Progenitor cell of endocrine pancreas (in vitro differentiated cells): ENCODE results near the gene ZFYVE27. TPM values are rescaled to one million over a fixed set of nuclear protein-coding genes. Genes with fewer than 3 reads are reported as not detected.

Source experiments
- DNase-seq: peaks from one replicate; pipeline ENCODE4 v3.0.0; 2021; ENCODE audit warnings: low spot score; ENCODE audit not compliant: unreplicated experiment
- H3K27ac Mint-ChIP-seq: 2 replicates; pipeline ENCODE4 v1.8.0; 2021; ENCODE audit warnings: mild to moderate bottlenecking, moderate library complexity, mixed read lengths
- H3K27me3 Mint-ChIP-seq: 2 replicates; pipeline ENCODE4 v1.8.0; 2021; ENCODE audit warnings: mixed read lengths
- H3K36me3 Mint-ChIP-seq: 2 replicates; pipeline ENCODE4 v1.8.0; 2022; ENCODE audit warnings: mixed read lengths; ENCODE audit not compliant: insufficient read depth
- H3K4me1 Mint-ChIP-seq: 2 replicates; pipeline ENCODE4 v1.8.0; 2021; ENCODE audit warnings: low read depth, mixed read lengths
- H3K4me3 Mint-ChIP-seq: 2 replicates; pipeline ENCODE4 v1.8.0; 2021; ENCODE audit warnings: low read depth, mild to moderate bottlenecking, moderate library complexity, mixed read lengths
- H3K9me3 Mint-ChIP-seq: 2 replicates; pipeline ENCODE4 v1.8.0; 2021; ENCODE audit warnings: low read depth, mixed read lengths
- total RNA-seq: library from RNA; stranded (reverse); gene quantifications from 2 replicates; pipeline ENCODE4 v1.2.1, GENCODE V29; 2021
- TF ChIP-seq, protein P1 (sequence below): fragments of 200-600 bp; sonication (generic); IDR thresholded peaks from one replicate; pipeline ENCODE4 v1.5.0; 2021; ENCODE audit warnings: antibody characterized with exemption, mild to moderate bottlenecking; ENCODE audit not compliant: unreplicated experiment

ZFYVE27 gene
- total RNA-seq, 1 donor from 2014 or later, result 43.4 TPM

DNA sequence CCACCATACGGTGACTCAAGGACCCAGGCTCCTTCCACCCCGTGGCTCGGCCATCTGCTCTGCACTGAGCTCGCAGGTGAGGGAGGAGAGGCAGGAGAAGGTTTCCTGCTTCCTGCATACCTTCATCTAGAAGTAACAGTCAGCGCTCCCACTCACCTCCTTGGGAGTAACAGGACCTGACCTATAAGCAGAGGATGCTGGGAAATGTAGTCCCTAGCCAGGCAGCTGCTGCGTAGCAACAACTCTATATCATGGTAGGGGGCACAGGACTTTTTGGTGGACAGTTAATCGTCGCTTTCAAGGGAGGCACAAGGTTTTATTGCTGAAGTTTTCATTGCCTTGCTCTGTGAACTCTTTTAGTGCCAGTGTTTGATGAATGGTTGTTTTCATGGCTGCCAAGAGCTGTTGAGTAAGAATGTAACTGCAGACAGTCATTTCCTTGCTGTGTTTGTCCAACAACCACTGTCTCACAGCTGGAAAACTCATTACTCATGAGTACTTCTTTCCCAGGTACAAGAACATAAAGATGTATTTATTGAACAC, 10.2 kb upstream of the ZFYVE27 start:
- H3K27ac Mint-ChIP-seq, result no peak overlapping the region
- peak overlapping the region; percentile 42 for H3K4me3 Mint-ChIP-seq
- H3K9me3 Mint-ChIP-seq, result no peaks in the 10 kb centered on the region
- TF ChIP-seq, protein P1, sequence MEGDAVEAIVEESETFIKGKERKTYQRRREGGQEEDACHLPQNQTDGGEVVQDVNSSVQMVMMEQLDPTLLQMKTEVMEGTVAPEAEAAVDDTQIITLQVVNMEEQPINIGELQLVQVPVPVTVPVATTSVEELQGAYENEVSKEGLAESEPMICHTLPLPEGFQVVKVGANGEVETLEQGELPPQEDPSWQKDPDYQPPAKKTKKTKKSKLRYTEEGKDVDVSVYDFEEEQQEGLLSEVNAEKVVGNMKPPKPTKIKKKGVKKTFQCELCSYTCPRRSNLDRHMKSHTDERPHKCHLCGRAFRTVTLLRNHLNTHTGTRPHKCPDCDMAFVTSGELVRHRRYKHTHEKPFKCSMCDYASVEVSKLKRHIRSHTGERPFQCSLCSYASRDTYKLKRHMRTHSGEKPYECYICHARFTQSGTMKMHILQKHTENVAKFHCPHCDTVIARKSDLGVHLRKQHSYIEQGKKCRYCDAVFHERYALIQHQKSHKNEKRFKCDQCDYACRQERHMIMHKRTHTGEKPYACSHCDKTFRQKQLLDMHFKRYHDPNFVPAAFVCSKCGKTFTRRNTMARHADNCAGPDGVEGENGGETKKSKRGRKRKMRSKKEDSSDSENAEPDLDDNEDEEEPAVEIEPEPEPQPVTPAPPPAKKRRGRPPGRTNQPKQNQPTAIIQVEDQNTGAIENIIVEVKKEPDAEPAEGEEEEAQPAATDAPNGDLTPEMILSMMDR, result no peak
- no peak for DNase-seq
- H3K4me1 Mint-ChIP-seq, result peaks cover 3% of the 10 kb centered on the region
- no peaks in the 10 kb centered on the region for H3K27me3 Mint-ChIP-seq
- H3K36me3 Mint-ChIP-seq, result peaks cover 1% of the 10 kb centered on the region

DNA sequence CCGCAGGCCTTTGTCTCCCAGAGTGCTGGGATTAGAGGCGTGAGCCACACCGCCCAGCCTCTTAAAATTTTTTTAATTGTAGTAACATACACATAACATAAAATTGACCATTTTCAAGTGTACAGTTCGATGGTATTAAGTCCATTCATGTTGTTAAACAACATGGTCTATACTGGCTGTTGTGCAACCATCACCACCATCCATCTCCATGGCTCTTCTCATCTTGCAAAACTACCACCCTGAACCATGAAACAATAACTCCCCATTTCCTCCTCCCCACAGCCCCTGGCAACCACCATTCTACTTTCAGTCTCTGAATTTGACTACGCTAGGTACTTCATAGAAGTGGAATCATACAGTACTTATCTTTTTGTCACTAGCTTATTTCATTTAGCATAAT, 7.9 kb upstream of the ZFYVE27 start:
- Mint-ChIP-seq H3K4me1 (peaks cover 3% of the 10 kb centered on the region), H3K36me3 (peaks cover 1% of the 10 kb centered on the region), H3K9me3 (no peaks in the 10 kb centered on the region), H3K4me3 (no peak overlapping the region), H3K27ac (no peak overlapping the region), H3K27me3 (peaks cover 4% of the 10 kb centered on the region)
- no peak for DNase-seq
- TF ChIP-seq, protein P1, result no peak

GRCh38 chr10:97731346-97732051, 5.4 kb upstream of the ZFYVE27 start:
- DNase-seq, result peak; percentile 51
- peaks cover 3% of the 10 kb centered on the region for H3K36me3 Mint-ChIP-seq
- no peak overlapping the region for H3K27ac Mint-ChIP-seq
- TF ChIP-seq, protein P1, result peak; percentile 85
- H3K4me3 Mint-ChIP-seq, result no peak overlapping the region
- peaks cover 2% of the 10 kb centered on the region for H3K4me1 Mint-ChIP-seq
- peaks cover 7% of the 10 kb centered on the region for H3K9me3 Mint-ChIP-seq
- peaks cover 21% of the 10 kb centered on the region for H3K27me3 Mint-ChIP-seq

- Mint-ChIP-seq H3K4me1 (no peaks in the 10 kb centered on the region), H3K9me3 (peaks cover 7% of the 10 kb centered on the region), H3K27me3 (peaks cover 21% of the 10 kb centered on the region), H3K27ac (no peak overlapping the region), H3K36me3 (peaks cover 3% of the 10 kb centered on the region), H3K4me3 (no peak overlapping the region)
- DNase-seq, result no peak
- TF ChIP-seq, protein P1, result no peak
Observed at GRCh38 chr10:97732052-97732359, 4.9 kb upstream of the ZFYVE27 start.

DNA sequence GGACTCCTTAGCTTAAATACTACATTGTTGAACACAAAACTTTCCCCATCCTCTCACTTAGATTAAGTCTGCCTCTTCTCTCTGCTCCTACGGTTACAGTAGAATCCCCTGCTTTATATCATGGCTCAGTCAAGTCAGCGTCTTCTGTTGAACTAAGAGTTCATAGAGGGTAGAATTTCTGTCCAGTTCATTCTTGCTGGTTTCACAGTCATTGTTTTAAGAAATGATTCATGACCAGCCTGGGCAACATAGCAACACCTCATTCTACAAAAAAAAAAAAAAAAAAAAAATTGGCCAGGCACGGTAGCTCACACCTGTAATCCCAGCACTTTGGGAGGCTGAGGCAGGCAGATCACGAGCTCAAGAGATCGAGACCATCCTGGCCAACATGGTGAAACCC, 3.7 kb upstream of the ZFYVE27 start:
- H3K9me3 Mint-ChIP-seq, result peaks cover 7% of the 10 kb centered on the region
- no peak overlapping the region for H3K4me3 Mint-ChIP-seq
- peaks cover 21% of the 10 kb centered on the region for H3K27me3 Mint-ChIP-seq
- DNase-seq, result no peak
- peaks cover 3% of the 10 kb centered on the region for H3K36me3 Mint-ChIP-seq
- no peak overlapping the region for H3K27ac Mint-ChIP-seq
- TF ChIP-seq, protein P1, result no peak
- peaks cover 8% of the 10 kb centered on the region for H3K4me1 Mint-ChIP-seq
